ENCODE measurements around the gene PTGFRN. TPM values are rescaled to one million over a fixed set of nuclear protein-coding genes. Genes with fewer than 3 reads are reported as not detected.
"Not testable (repeated sequence)": the region's sequence is repeated elsewhere in the genome, so short reads cannot be mapped to it uniquely, and the experiment has no call there.

The PTGFRN gene
- total RNA-seq, 1 donor from 2014 or later: 91.3 TPM

DNA sequence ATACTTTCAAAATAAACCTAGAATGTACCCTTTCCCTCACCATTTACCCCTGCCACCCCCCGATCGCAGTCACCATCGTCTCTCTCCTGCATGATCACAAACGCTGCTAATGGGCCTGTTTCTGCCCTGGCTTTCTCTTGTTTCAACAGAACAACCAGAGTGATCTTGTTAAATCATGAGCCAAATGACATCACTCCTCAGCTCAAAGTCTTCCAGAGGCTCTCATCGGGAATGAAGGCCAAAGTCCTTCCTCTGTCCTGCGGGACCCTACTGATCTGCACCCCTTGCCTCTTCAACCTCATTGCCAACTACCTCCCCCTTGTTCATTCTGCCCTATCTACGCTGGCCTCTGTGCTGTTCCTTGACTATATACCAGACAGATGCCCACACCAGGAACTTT is 39.4 kb upstream of the PTGFRN start:
- Histone ChIP-seq H3K36me3 (ENCODE audit: control insufficient read depth, insufficient read depth, low read length) (no peaks in the 10 kb centered on the region), H3K27me3 (ENCODE audit: control insufficient read depth, insufficient read depth, low read length) (no peaks in the 10 kb centered on the region), H3K4me3 (ENCODE audit: low read depth, low read length) (no peak overlapping the region)
- DNase-seq (ENCODE audit: low read depth): no peak
- TF ChIP-seq, protein P1, sequence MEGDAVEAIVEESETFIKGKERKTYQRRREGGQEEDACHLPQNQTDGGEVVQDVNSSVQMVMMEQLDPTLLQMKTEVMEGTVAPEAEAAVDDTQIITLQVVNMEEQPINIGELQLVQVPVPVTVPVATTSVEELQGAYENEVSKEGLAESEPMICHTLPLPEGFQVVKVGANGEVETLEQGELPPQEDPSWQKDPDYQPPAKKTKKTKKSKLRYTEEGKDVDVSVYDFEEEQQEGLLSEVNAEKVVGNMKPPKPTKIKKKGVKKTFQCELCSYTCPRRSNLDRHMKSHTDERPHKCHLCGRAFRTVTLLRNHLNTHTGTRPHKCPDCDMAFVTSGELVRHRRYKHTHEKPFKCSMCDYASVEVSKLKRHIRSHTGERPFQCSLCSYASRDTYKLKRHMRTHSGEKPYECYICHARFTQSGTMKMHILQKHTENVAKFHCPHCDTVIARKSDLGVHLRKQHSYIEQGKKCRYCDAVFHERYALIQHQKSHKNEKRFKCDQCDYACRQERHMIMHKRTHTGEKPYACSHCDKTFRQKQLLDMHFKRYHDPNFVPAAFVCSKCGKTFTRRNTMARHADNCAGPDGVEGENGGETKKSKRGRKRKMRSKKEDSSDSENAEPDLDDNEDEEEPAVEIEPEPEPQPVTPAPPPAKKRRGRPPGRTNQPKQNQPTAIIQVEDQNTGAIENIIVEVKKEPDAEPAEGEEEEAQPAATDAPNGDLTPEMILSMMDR (IDR thresholded peaks at IDR 0.05; ENCODE audit: insufficient read depth, low read length, poor library complexity, severe bottlenecking): no peak

DNA sequence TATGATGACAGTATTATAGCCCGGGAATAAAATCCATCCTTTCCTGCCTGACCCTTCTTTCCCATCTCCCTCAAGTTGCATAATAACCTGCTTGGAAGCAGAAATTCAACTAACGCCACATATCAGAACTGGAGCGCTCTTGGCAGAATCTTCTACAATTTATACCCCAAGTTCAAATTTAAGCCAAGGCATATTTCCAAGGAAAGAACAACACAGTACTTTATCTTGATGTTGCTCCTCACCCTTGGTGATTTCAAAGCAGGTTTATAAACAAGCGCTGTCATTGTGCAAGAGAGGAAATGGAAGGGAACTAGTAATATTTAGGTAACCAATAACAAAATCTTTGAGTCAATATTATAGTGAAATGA is 38.0 kb upstream of the PTGFRN start:
- H3K4me3 ChIP-seq (ENCODE audit: low read depth, low read length): no peak overlapping the region
- no peak for DNase-seq (ENCODE audit: low read depth)
- TF ChIP-seq, protein P1 (IDR thresholded peaks at IDR 0.05; ENCODE audit: insufficient read depth, low read length, poor library complexity, severe bottlenecking): no peak
- H3K27me3 ChIP-seq (ENCODE audit: control insufficient read depth, insufficient read depth, low read length): no peaks in the 10 kb centered on the region
- H3K36me3 ChIP-seq (ENCODE audit: control insufficient read depth, insufficient read depth, low read length): no peaks in the 10 kb centered on the region

DNA sequence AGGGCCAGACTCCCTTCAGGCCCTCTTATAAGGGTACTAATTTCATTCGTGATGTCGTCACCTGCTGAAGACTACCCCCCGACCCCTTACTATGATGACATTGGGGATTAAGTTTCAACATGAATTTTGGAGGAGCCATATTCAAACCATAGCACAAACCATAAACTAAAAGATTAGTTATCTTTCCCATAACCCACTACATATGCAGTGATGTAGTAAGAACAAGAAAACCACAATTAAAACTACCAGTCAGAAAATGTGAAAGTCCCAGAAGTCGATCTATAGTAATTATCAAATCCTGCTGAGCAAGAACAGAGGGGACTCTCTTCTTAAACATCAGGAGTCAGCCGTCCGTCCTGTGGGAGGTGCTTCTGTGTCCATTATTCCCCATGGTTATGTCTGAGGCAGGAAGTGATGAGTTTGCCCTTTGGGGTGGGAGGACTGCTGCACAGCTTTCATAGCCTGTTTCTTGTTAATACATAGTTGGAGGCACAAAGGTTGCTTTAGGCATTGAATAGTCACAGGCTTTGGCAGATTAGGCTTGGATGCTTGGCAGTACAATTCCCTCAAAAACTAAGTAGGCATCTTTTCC is 35.9 kb upstream of the PTGFRN start:
- no peak overlapping the region for H3K4me3 ChIP-seq (ENCODE audit: low read depth, low read length)
- no peak for DNase-seq (ENCODE audit: low read depth)
- TF ChIP-seq, protein P1 (IDR thresholded peaks at IDR 0.05; ENCODE audit: insufficient read depth, low read length, poor library complexity, severe bottlenecking): no peak
- H3K27me3 ChIP-seq (ENCODE audit: control insufficient read depth, insufficient read depth, low read length): no peaks in the 10 kb centered on the region
- no peaks in the 10 kb centered on the region for H3K36me3 ChIP-seq (ENCODE audit: control insufficient read depth, insufficient read depth, low read length)

DNA sequence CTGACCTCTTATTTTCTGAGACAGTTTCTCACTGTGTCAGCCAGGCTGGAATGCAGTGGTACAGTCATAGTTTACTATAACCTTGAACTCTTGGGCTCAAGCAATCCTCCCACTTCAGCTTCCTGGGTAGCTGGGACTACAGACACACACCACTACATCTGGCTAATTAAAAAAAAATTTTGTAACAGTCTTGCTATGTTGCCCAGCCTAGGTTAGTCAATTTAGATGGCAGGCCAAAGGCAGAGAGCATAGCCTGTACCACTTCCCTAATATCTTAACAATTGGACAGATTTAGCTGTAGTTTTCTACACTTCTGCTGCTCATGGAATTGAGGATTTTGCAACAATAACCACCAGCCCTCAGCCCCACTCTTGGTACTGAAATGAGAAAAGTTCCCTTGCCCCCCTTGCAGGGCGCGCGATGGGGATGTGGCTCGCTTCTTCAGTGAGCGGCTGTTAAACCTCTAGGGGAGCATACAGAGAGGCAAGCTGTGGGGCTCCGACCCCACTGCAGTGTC is 34.9 kb upstream of the PTGFRN start:
- Histone ChIP-seq H3K4me3 (ENCODE audit: low read depth, low read length) (no peak overlapping the region), H3K36me3 (ENCODE audit: control insufficient read depth, insufficient read depth, low read length) (no peaks in the 10 kb centered on the region), H3K27me3 (ENCODE audit: control insufficient read depth, insufficient read depth, low read length) (no peaks in the 10 kb centered on the region)
- no peak for DNase-seq (ENCODE audit: low read depth)
- TF ChIP-seq, protein P1 (IDR thresholded peaks at IDR 0.05; ENCODE audit: insufficient read depth, low read length, poor library complexity, severe bottlenecking): no peak

DNA sequence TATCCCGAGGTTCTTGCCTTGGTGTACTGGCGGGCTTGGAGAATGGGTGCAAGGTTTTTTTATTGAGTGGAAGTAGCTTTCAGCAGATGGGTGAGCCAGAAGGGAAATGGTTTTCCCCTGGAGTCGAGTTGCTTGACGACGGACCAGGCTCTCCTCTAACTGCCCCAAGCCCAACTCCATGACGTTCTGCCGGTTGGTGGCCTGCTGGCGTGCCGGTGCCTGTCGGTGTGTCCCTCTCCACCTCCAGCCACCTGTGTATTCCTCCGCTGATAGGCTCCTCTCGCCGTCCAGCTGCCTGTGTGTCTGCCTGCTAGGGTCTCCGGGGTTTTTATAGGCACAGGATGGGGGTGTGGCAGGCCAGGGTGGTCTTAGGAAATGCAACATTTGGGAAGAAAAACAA is 34.3 kb upstream of the PTGFRN start:
- Histone ChIP-seq H3K36me3 (ENCODE audit: control insufficient read depth, insufficient read depth, low read length) (no peaks in the 10 kb centered on the region), H3K27me3 (ENCODE audit: control insufficient read depth, insufficient read depth, low read length) (no peaks in the 10 kb centered on the region), H3K4me3 (ENCODE audit: low read depth, low read length) (no peak overlapping the region)
- TF ChIP-seq, protein P1 (IDR thresholded peaks at IDR 0.05; ENCODE audit: insufficient read depth, low read length, poor library complexity, severe bottlenecking): no peak
- DNase-seq (ENCODE audit: low read depth): no peak

DNA sequence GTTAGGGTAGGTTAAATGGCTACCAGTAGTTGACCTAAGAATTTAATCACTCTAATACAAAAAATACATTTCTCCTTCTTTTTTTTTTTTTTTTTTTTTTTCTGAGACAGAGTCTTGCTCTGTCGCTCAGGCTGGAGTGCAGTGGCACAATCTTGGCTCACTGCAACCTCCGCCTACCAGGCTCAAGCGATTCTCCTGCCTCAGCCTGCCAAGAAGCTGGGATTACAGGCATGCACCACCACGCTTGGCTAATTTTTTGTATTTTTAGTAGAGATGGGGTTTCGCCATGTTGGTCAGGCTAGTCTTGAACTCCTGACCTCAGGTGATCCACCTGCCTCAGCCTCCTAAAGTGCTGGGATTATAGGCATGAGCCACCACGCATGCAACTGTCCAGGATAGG is 33.8 kb upstream of the PTGFRN start:
- not testable (repeated sequence) for H3K27me3 ChIP-seq (ENCODE audit: control insufficient read depth, insufficient read depth, low read length); DNase-seq (ENCODE audit: low read depth); H3K4me3 ChIP-seq (ENCODE audit: low read depth, low read length); H3K36me3 ChIP-seq (ENCODE audit: control insufficient read depth, insufficient read depth, low read length)

Measured in kidney epithelial cell (primary cell).